ENCODE data around the gene MYT1.

DNA sequence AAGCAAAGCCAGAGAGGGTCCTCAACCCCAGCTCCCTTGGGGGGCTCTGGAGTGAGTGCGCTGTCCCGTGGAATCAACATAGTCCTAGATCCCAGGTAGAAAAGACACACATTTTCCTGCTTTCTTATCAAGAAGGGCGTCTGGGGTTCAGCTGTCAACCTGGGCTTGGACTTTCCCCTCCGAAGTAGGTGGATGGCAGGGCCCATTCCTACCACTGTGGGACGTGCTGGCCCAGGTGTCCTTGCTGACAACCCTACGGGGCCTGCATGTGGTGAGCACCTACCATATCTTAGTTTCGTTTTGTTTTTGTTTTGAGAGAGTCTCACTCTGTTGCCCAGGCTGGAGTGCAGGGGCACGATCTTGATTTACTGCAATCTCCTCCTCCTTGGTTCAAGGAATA lies 42.4 kb downstream of the MYT1 start:
- TF ChIP-seq, protein P1, sequence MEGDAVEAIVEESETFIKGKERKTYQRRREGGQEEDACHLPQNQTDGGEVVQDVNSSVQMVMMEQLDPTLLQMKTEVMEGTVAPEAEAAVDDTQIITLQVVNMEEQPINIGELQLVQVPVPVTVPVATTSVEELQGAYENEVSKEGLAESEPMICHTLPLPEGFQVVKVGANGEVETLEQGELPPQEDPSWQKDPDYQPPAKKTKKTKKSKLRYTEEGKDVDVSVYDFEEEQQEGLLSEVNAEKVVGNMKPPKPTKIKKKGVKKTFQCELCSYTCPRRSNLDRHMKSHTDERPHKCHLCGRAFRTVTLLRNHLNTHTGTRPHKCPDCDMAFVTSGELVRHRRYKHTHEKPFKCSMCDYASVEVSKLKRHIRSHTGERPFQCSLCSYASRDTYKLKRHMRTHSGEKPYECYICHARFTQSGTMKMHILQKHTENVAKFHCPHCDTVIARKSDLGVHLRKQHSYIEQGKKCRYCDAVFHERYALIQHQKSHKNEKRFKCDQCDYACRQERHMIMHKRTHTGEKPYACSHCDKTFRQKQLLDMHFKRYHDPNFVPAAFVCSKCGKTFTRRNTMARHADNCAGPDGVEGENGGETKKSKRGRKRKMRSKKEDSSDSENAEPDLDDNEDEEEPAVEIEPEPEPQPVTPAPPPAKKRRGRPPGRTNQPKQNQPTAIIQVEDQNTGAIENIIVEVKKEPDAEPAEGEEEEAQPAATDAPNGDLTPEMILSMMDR (IDR thresholded peaks at IDR 0.05): no peak
- TF ChIP-seq EZH2 (IDR thresholded peaks at IDR 0.05): no peak

Measured in neural progenitor cell (in vitro differentiated cells).